Activated T-cell treated with anti-CD3 and anti-CD28 coated beads, Interleukin-2, amount 50 U/mL, for 72 hours (primary cell): ENCODE measurements around the gene STAT1. TPM values are rescaled to one million over a fixed set of nuclear protein-coding genes. Genes with fewer than 3 reads are reported as not detected.

ENCODE experiments used
- ATAC-seq, 2 donors: fragments of 150-1000 bp; cut with Tn5 transposase; replicated peaks in 1 of 2; 2 replicates each; pipeline ENCODE4 v1.10.0; 2021; ENCODE audit warnings: moderate library complexity in 2 of 2, mild to moderate bottlenecking in 1 of 2
- DNase-seq, 2 donors: peaks; one replicate each; pipeline ENCODE4 v3.0.0; 2021 to 2022; ENCODE audit warnings: mixed read lengths in 1 of 2
- H3K27ac Mint-ChIP-seq: one replicate; pipeline ENCODE4 v1.8.0; 2022; ENCODE audit warnings: mild to moderate bottlenecking, moderate library complexity, mixed read lengths
- H3K27me3 Mint-ChIP-seq: one replicate; pipeline ENCODE4 v1.8.0; 2022; ENCODE audit warnings: low read depth, mixed read lengths
- H3K36me3 Mint-ChIP-seq, 2 donors: one replicate each; pipeline ENCODE4 v1.8.0; 2022; ENCODE audit warnings: mixed read lengths in 2 of 2, mild to moderate bottlenecking in 1 of 2; ENCODE audit not compliant: insufficient read depth in 2 of 2
- H3K4me1 Mint-ChIP-seq: one replicate; pipeline ENCODE4 v1.8.0; 2022; ENCODE audit warnings: low read depth, mixed read lengths
- H3K4me3 Mint-ChIP-seq, 2 donors: one replicate each; pipeline ENCODE4 v1.8.0; 2022; ENCODE audit warnings: mild to moderate bottlenecking in 2 of 2, mixed read lengths in 2 of 2, moderate library complexity in 2 of 2
- H3K9me3 Mint-ChIP-seq, 2 donors: one replicate each; pipeline ENCODE4 v1.8.0; 2022; ENCODE audit warnings: mixed read lengths in 2 of 2
- total RNA-seq, 2 donors: library from RNA; stranded (reverse); gene quantifications; one replicate each; pipeline ENCODE4 v1.2.3, GENCODE V29; 2022

The STAT1 gene
- total RNA-seq, 2 donors from 2014 or later = 441 to 563 TPM

DNA sequence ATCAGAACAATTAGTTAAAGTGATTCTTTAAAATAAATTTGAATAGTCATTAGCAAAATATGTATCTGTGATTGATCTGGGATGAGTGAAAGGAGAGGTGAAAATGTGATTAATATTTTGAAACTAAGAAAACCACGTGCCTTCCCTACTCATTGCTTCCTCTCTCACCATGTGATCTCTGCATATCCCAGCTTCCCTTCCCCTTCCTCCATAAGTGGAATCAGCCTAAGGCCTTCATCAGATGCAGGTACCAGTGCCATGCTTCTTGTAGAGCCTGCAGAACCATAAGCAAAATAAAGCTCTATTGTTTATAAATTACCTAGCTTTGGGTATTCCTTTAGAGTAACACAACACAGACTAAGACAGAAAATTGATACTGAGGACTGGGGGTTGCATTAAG lies 11.2 kb upstream of the STAT1 start:
- Mint-ChIP-seq H3K27ac (peak overlapping the region; percentile 34), H3K9me3 (peaks cover 1 to 3% of the 10 kb centered on the region in 2 donors), H3K4me3 (peak overlapping the region; percentile 31 to 38), H3K36me3 (peaks cover 12 to 17% of the 10 kb centered on the region in 2 donors), H3K27me3 (no peaks in the 10 kb centered on the region), H3K4me1 (peaks cover 52% of the 10 kb centered on the region)
- DNase-seq (no peak), ATAC-seq (no peak)

- DNase-seq (no peak), ATAC-seq (peak in 1 of 2 donors; percentile 10)
- Mint-ChIP-seq H3K27ac (no peak overlapping the region), H3K27me3 (no peaks in the 10 kb centered on the region), H3K4me1 (peaks cover 51% of the 10 kb centered on the region), H3K4me3 (no peak overlapping the region), H3K9me3 (peaks cover 1 to 2% of the 10 kb centered on the region in 2 donors), H3K36me3 (peaks cover 7 to 8% of the 10 kb centered on the region in 2 donors)
Measured at GRCh38 chr2:191023235-191023679, 9.3 kb upstream of the STAT1 start.

- peaks cover under 1% of the 10 kb centered on the region in 2 donors for H3K9me3 Mint-ChIP-seq
- DNase-seq = peak; percentile 68 to 73
- peaks cover 53% of the 10 kb centered on the region for H3K4me1 Mint-ChIP-seq
- ATAC-seq = peak; percentile 62 to 68
- no peaks in the 10 kb centered on the region for H3K27me3 Mint-ChIP-seq
- no peak overlapping the region for H3K27ac Mint-ChIP-seq
- no peak overlapping the region for H3K4me3 Mint-ChIP-seq
- peaks cover 7 to 11% of the 10 kb centered on the region in 2 donors for H3K36me3 Mint-ChIP-seq
Measured at GRCh38 chr2:191020742-191021381, 6.9 kb upstream of the STAT1 start.

DNA sequence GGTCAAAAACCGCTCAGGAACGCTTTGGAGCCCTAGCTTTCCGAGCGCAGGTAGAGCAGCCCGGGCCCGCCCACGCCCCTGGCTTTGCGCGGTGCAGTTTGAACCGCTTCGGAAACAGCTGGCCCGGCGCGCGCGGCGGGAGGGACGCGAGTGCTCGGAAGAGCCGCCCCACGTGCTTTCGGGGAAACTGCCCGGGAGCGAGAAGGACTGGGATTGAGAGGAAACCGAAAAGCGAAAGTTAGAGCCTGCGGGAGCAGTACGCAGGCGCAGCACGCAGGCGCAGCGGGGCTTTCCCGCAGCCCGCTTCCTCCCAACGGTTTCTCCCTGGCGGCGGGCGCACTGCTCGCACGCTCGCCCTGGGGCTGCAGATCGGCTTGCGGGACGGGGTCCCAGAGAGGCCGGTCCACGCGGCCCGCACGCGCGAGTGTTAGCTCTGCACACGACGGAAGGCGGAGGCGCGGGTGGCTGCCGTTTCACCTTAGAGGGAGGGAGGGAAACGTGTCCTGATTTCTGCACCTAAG lies 6.3 kb upstream of the STAT1 start:
- Mint-ChIP-seq H3K9me3 (peaks cover 3% of the 10 kb centered on the region in 2 donors), H3K4me1 (peaks cover 47% of the 10 kb centered on the region), H3K27me3 (no peaks in the 10 kb centered on the region), H3K27ac (no peak overlapping the region), H3K4me3 (no peak overlapping the region), H3K36me3 (peaks cover 8 to 13% of the 10 kb centered on the region in 2 donors)
- DNase-seq (peak; percentile 95 to 97), ATAC-seq (peak; percentile 69)

DNA sequence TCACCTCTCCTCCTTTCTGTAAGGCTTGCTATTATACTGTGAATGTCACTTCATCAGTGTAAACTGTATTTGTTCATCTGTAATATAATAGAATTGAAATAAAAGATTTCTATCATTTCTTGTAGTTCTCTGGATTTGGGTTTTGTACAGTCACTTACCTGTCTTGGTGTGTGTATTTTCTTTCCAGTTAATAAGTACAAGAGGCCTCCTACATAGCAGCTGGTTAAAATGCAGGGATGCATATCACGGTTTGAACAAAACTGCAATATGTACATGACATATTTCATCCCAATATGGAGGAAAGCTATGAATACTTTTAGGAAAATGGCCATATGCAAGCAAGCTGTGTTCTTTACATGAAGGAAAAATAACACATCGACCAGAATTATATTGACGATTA lies 5.4 kb upstream of the STAT1 start:
- ATAC-seq (no peak), DNase-seq (no peak)
- peaks cover 3% of the 10 kb centered on the region in 2 donors for H3K9me3 Mint-ChIP-seq
- H3K36me3 Mint-ChIP-seq = peaks cover 8 to 12% of the 10 kb centered on the region in 2 donors
- H3K4me1 Mint-ChIP-seq = peaks cover 38% of the 10 kb centered on the region
- peak overlapping the region in 1 of 2 donors; percentile 79 for H3K4me3 Mint-ChIP-seq
- no peaks in the 10 kb centered on the region for H3K27me3 Mint-ChIP-seq
- no peak overlapping the region for H3K27ac Mint-ChIP-seq

DNA sequence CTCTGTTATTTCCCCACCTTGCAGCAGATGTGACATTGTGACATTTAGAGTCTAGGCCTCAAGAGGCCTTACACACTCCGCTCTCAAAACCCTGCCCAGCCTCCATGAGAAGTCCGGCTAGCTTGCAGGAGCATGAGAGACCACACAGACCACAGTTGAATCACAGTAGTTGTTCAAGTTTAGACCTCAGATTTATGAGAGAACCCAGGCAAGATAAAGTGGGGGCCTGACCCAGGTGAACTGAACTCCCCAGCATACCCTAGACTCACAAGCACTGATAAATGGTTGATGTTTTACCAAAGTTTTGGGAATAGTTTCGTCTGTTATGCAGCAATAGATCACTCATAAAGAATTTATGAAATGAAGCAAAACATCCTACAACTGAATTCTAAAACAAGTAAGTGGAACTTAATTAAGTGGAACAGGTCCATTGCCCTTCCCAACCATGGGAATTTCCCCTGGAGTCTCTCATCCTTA lies 4.7 kb upstream of the STAT1 start:
- H3K4me3 Mint-ChIP-seq = peak overlapping the region in 1 of 2 donors; percentile 79
- H3K27me3 Mint-ChIP-seq = no peaks in the 10 kb centered on the region
- H3K27ac Mint-ChIP-seq = peak overlapping the region; percentile 86
- peaks cover 36% of the 10 kb centered on the region for H3K4me1 Mint-ChIP-seq
- H3K36me3 Mint-ChIP-seq = peaks cover 8 to 12% of the 10 kb centered on the region in 2 donors
- H3K9me3 Mint-ChIP-seq = peaks cover 3% of the 10 kb centered on the region in 2 donors
- DNase-seq (peak; percentile 51 to 73), ATAC-seq (peak in 1 of 2 donors; percentile 4)

DNA sequence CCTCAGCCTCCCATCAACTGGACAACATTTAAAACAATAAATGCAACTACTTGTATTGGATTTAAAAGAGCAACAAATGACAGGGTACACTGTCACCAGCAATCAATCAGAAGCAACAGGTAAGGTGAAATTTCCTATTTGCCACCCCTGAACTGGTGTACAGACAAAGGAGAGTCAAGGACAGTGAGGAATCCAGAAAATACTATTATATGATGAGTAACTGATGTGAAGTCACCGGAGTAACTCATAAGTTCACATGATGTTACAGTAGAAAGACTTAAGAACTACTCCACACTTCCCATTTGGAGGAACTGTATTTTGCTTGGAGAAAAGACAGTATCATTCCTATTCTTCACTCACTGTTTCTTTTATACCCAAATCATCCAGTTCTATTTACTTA lies 4.1 kb upstream of the STAT1 start:
- no peaks in the 10 kb centered on the region for H3K27me3 Mint-ChIP-seq
- peak overlapping the region; percentile 86 for H3K27ac Mint-ChIP-seq
- peak overlapping the region in 1 of 2 donors; percentile 79 for H3K4me3 Mint-ChIP-seq
- H3K36me3 Mint-ChIP-seq = peaks cover 8 to 12% of the 10 kb centered on the region in 2 donors
- H3K9me3 Mint-ChIP-seq = peaks cover 3% of the 10 kb centered on the region in 2 donors
- ATAC-seq (no peak), DNase-seq (no peak)
- peaks cover 36% of the 10 kb centered on the region for H3K4me1 Mint-ChIP-seq

DNA sequence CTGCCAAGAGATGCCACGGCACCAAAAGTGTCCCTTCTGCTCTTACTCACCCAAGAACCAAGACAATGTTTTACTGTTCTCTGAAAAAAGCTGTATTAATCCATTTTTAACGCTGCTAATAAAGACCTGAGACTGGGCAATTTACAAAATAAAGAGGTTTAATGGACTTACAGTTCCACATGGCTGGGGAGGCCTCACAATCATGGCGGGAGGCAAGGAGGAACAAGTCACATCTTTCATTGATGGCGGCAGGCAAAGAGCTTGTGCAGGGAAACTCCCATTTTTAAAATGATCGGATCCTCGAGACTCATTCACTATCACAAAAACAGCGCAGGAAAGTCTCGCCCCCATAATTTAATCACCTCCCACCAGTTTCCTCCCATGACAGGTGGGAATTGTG lies 1.9 kb upstream of the STAT1 start:
- no peak for DNase-seq
- no peak overlapping the region for H3K27ac Mint-ChIP-seq
- peaks cover 42% of the 10 kb centered on the region for H3K4me1 Mint-ChIP-seq
- no peaks in the 10 kb centered on the region for H3K27me3 Mint-ChIP-seq
- H3K36me3 Mint-ChIP-seq = peaks cover 8 to 19% of the 10 kb centered on the region in 2 donors
- peaks cover 3% of the 10 kb centered on the region in 2 donors for H3K9me3 Mint-ChIP-seq
- no peak for ATAC-seq
- H3K4me3 Mint-ChIP-seq = no peak overlapping the region

GRCh38 chr2:191015239-191015638 lies 1.3 kb upstream of the STAT1 start:
- Mint-ChIP-seq H3K27ac (no peak overlapping the region), H3K36me3 (peaks cover 8 to 20% of the 10 kb centered on the region in 2 donors), H3K27me3 (no peaks in the 10 kb centered on the region), H3K9me3 (peaks cover 3% of the 10 kb centered on the region in 2 donors), H3K4me1 (peaks cover 44% of the 10 kb centered on the region), H3K4me3 (no peak overlapping the region)
- ATAC-seq (no peak), DNase-seq (peak in 1 of 2 donors; percentile 31)

DNA sequence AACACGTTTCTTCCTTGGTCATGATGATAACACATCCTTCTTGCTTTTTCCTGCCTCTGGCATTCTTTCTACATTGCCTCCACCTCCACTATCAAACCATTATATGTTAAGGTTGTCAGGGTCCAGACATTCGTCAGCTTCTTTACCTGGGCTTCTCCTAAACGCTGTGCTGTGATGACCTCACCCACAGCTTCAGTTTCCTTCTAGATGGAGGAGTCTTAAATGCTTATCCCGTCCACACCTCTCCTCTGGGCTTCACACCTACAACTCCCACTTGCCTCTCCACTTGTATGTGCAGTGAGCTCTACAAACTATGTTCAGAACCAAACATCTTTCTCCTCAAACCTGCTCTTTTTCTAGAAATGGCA lies 666 bp upstream of the STAT1 start:
- Mint-ChIP-seq H3K36me3 (peaks cover 12 to 26% of the 10 kb centered on the region in 2 donors), H3K27ac (no peak overlapping the region), H3K4me3 (no peak overlapping the region), H3K27me3 (no peaks in the 10 kb centered on the region), H3K4me1 (peaks cover 48% of the 10 kb centered on the region), H3K9me3 (peaks cover 3% of the 10 kb centered on the region in 2 donors)
- ATAC-seq = peak; percentile 24 to 32
- DNase-seq = peak in 1 of 2 donors; percentile 38

- Mint-ChIP-seq H3K9me3 (peaks cover 3% of the 10 kb centered on the region in 2 donors), H3K4me3 (no peak overlapping the region), H3K27me3 (no peaks in the 10 kb centered on the region), H3K4me1 (peaks cover 47% of the 10 kb centered on the region), H3K36me3 (peaks cover 13 to 33% of the 10 kb centered on the region in 2 donors), H3K27ac (no peak overlapping the region)
- no peak for ATAC-seq
- DNase-seq = no peak
Measured at GRCh38 chr2:191013682-191013931, 364 bp downstream of the STAT1 start.

- Mint-ChIP-seq H3K9me3 (peaks cover 3% of the 10 kb centered on the region in 2 donors), H3K4me1 (peaks cover 47% of the 10 kb centered on the region), H3K36me3 (peaks cover 17 to 39% of the 10 kb centered on the region in 2 donors), H3K27me3 (no peaks in the 10 kb centered on the region), H3K27ac (no peak overlapping the region), H3K4me3 (no peak overlapping the region)
- ATAC-seq (no peak), DNase-seq (no peak)
Measured at GRCh38 chr2:191012845-191013681, 908 bp downstream of the STAT1 start.

GRCh38 chr2:191012346-191012745 lies 1.6 kb downstream of the STAT1 start:
- Mint-ChIP-seq H3K27ac (no peak overlapping the region), H3K4me3 (no peak overlapping the region), H3K4me1 (peaks cover 47% of the 10 kb centered on the region), H3K9me3 (peaks cover 3% of the 10 kb centered on the region in 2 donors), H3K36me3 (peaks cover 17 to 46% of the 10 kb centered on the region in 2 donors), H3K27me3 (no peaks in the 10 kb centered on the region)
- DNase-seq (no peak), ATAC-seq (no peak)
